SW 1271 (cell line): Measurements from ENCODE around the gene PFKFB2.
"Not testable (repeated sequence)": the region's sequence is repeated elsewhere in the genome, so short reads cannot be mapped to it uniquely, and the experiment has no call there.

ENCODE experiments used
- DNase-seq, 2 experiments: peaks; one replicate each; lab custom pipeline; 2025; lab: John Stamatoyannopoulos, UW

Gene PFKFB2

GRCh38 chr1:207039380-207040180, 13.5 kb upstream of the PFKFB2 start:
- no peak for DNase-seq

- no peak for DNase-seq
Observed at GRCh38 chr1:207040181-207040533, 12.9 kb upstream of the PFKFB2 start.

GRCh38 chr1:207041397-207041796, 11.7 kb upstream of the PFKFB2 start:
- DNase-seq, result not testable (repeated sequence)

- no peak for DNase-seq
Observed at GRCh38 chr1:207045453-207045852, 7.6 kb upstream of the PFKFB2 start.

GRCh38 chr1:207047505-207047904, 5.6 kb upstream of the PFKFB2 start:
- no peak for DNase-seq

GRCh38 chr1:207048041-207048440, 5.0 kb upstream of the PFKFB2 start:
- DNase-seq, result no peak

GRCh38 chr1:207049054-207049453, 4.0 kb upstream of the PFKFB2 start:
- no peak for DNase-seq

- DNase-seq, result no peak
Observed at GRCh38 chr1:207049514-207049913, 3.6 kb upstream of the PFKFB2 start.

- peak in 1 of 2 experiments; percentile 41 for DNase-seq
Observed at GRCh38 chr1:207049974-207050391, 3.1 kb upstream of the PFKFB2 start.

- peak; percentile 56 to 75 for DNase-seq
Observed at GRCh38 chr1:207050480-207051190, 2.4 kb upstream of the PFKFB2 start.

- no peak for DNase-seq
Observed at GRCh38 chr1:207051191-207051943, 1.7 kb upstream of the PFKFB2 start, which contains the start of gene YOD1. Gene YOD1, minus strand, starts transcription at chr1:207051208. Its CDS starts 178 bp downstream, at chr1:207051030.

- DNase-seq, result no peak
Observed at GRCh38 chr1:207054491-207054890, 1.4 kb downstream of the PFKFB2 start.

GRCh38 chr1:207055386-207056001, 2.4 kb downstream of the PFKFB2 start:
- DNase-seq, result no peak

GRCh38 chr1:207056673-207057072, 3.6 kb downstream of the PFKFB2 start:
- no peak for DNase-seq

GRCh38 chr1:207058252-207058651, 5.2 kb downstream of the PFKFB2 start:
- no peak for DNase-seq

GRCh38 chr1:207058878-207059867, 6.1 kb downstream of the PFKFB2 start:
- no peak for DNase-seq

GRCh38 chr1:207059881-207060280, 6.8 kb downstream of the PFKFB2 start:
- DNase-seq, result no peak

GRCh38 chr1:207060596-207060995, 7.5 kb downstream of the PFKFB2 start:
- DNase-seq, result no peak

GRCh38 chr1:207062058-207062457, 9.0 kb downstream of the PFKFB2 start:
- DNase-seq, result no peak

- DNase-seq, result no peak
Observed at GRCh38 chr1:207063014-207063413, 9.9 kb downstream of the PFKFB2 start.

GRCh38 chr1:207064561-207064960, 11.5 kb downstream of the PFKFB2 start:
- no peak for DNase-seq
